CD8-positive, alpha-beta memory T cell (primary cell): ENCODE measurements around the gene NHSL1. TPM values are rescaled to one million over a fixed set of nuclear protein-coding genes. Genes with fewer than 3 reads are reported as not detected.
A peak's percentile ranks its signal among the peaks of the same experiment; 100 is the strongest.

Experiments
- CTCF ChIA-PET: fragments of 350-600 bp; sonication (Branson Sonifier 250); formaldehyde crosslinking; loops from one replicate; lab custom pipeline; 2021; ENCODE audit warnings: antibody characterized with exemption; lab: Charles Lee
- POLR2A ChIA-PET: fragments of 350-600 bp; sonication (Branson Sonifier 250); formaldehyde crosslinking; loops from one replicate; lab custom pipeline; 2021; ENCODE audit warnings: antibody characterized with exemption; lab: Charles Lee
- DNase-seq, 5 donors: peaks; one replicate each; pipeline versions ENCODE4 v3.0.0 to v3.0.0-alpha.2; 2020 to 2022; ENCODE audit warnings: mixed read lengths in 1 of 5
- H3K27ac ChIP-seq: one replicate; pipeline ENCODE4 v1.7.0; 2013; ENCODE audit warnings: low read depth, mild to moderate bottlenecking, low read length, moderate library complexity
- H3K27me3 ChIP-seq: 2 replicates; pipeline ENCODE4 v1.7.0; 2013; ENCODE audit warnings: low read length, mild to moderate bottlenecking; ENCODE audit not compliant: insufficient read depth, poor library complexity, severe bottlenecking
- H3K36me3 ChIP-seq: 2 replicates; pipeline ENCODE4 v1.7.0; 2013; ENCODE audit warnings: mild to moderate bottlenecking, low read length, moderate library complexity; ENCODE audit not compliant: insufficient read depth
- H3K4me1 ChIP-seq: 2 replicates; pipeline ENCODE4 v1.7.0; 2013; ENCODE audit warnings: mild to moderate bottlenecking, low read length, moderate library complexity; ENCODE audit not compliant: insufficient read depth
- H3K4me3 ChIP-seq: 2 replicates; pipeline ENCODE4 v1.7.0; 2013; ENCODE audit warnings: mild to moderate bottlenecking, low read length
- H3K9me3 ChIP-seq: 2 replicates; pipeline ENCODE4 v1.7.0; 2013; ENCODE audit warnings: mild to moderate bottlenecking, low read length
- H3K27ac Mint-ChIP-seq, 8 donors: one replicate each; pipeline ENCODE4 v1.8.0; 2020 to 2021; ENCODE audit warnings: mixed read lengths in 8 of 8, mild to moderate bottlenecking in 6 of 8, inconsistent platforms in 3 of 8, moderate library complexity in 3 of 8
- H3K27me3 Mint-ChIP-seq, 2 donors: one replicate each; pipeline ENCODE4 v1.8.0; 2020 to 2021; ENCODE audit warnings: mixed read lengths in 2 of 2, mild to moderate bottlenecking in 1 of 2, moderate library complexity in 1 of 2
- H3K36me3 Mint-ChIP-seq, 3 donors: one replicate each; pipeline ENCODE4 v1.8.0; 2020 to 2021; ENCODE audit warnings: mixed read lengths in 3 of 3, inconsistent platforms in 1 of 3, mild to moderate bottlenecking in 1 of 3
- H3K4me1 Mint-ChIP-seq, 3 donors: one replicate each; pipeline ENCODE4 v1.8.0; 2020 to 2021; ENCODE audit warnings: mixed read lengths in 3 of 3, inconsistent platforms in 1 of 3, mild to moderate bottlenecking in 1 of 3
- H3K4me3 Mint-ChIP-seq, 7 donors: one replicate each; pipeline ENCODE4 v1.8.0; 2020 to 2021; ENCODE audit warnings: mixed read lengths in 7 of 7, mild to moderate bottlenecking in 6 of 7, moderate library complexity in 4 of 7, inconsistent platforms in 2 of 7
- H3K9me3 Mint-ChIP-seq, 5 donors: one replicate each; pipeline ENCODE4 v1.8.0; 2020 to 2022; ENCODE audit warnings: mixed read lengths in 5 of 5, mild to moderate bottlenecking in 3 of 5, moderate library complexity in 2 of 5, inconsistent platforms in 1 of 5
- polyA plus RNA-seq: library from polyadenylated mRNA; unstranded; fragments of 300-500 nt; fragmentation: Illumina TruSeq; gene quantifications from one replicate; pipeline ENCODE4 v1.2.3, GENCODE V29; 2021
- total RNA-seq, 2 experiments: library from RNA; stranded (reverse); gene quantifications; one replicate each; pipeline ENCODE4 v1.2.3, GENCODE V29; 2021

The NHSL1 gene
- total and polyA plus RNA-seq, 3 experiments from 2014 or later: 0.71 to 0.72 TPM; not detected in 1

DNA sequence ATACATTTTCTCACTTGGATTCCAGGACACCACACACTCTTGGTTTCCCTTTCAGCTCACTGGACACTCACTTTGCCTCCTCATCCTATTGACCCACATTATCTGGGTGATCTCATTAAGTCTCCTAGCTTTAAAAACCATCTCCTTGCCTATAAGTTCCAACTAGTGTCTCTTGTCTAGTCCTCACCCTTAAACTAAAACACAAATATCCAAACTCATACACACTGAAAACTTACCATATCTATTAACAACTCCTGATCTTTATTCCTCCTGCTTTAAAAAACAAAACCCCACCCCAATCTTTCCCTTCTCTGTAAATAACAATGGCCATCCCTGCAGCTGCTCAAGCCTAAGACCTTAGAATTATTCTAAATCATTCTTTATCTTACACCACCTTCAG lies 125.1 kb downstream of the NHSL1 start:
- H3K9me3 ChIP-seq: no peaks in the 10 kb centered on the region
- no peaks in the 10 kb centered on the region for H3K36me3 Mint-ChIP-seq
- H3K27me3 ChIP-seq: no peaks in the 10 kb centered on the region
- H3K4me3 Mint-ChIP-seq: no peak overlapping the region
- H3K4me3 ChIP-seq: no peak overlapping the region
- DNase-seq: no peak
- no peak overlapping the region for H3K27ac Mint-ChIP-seq
- no peak overlapping the region for H3K27ac ChIP-seq
- peaks cover 7% of the 10 kb centered on the region in 2 donors for H3K27me3 Mint-ChIP-seq
- ChIA-PET CTCF (no interaction called here), POLR2A (no interaction called here)
- H3K4me1 ChIP-seq: no peaks in the 10 kb centered on the region
- H3K4me1 Mint-ChIP-seq: no peaks in the 10 kb centered on the region
- no peaks in the 10 kb centered on the region for H3K36me3 ChIP-seq
- H3K9me3 Mint-ChIP-seq: no peaks in the 10 kb centered on the region

DNA sequence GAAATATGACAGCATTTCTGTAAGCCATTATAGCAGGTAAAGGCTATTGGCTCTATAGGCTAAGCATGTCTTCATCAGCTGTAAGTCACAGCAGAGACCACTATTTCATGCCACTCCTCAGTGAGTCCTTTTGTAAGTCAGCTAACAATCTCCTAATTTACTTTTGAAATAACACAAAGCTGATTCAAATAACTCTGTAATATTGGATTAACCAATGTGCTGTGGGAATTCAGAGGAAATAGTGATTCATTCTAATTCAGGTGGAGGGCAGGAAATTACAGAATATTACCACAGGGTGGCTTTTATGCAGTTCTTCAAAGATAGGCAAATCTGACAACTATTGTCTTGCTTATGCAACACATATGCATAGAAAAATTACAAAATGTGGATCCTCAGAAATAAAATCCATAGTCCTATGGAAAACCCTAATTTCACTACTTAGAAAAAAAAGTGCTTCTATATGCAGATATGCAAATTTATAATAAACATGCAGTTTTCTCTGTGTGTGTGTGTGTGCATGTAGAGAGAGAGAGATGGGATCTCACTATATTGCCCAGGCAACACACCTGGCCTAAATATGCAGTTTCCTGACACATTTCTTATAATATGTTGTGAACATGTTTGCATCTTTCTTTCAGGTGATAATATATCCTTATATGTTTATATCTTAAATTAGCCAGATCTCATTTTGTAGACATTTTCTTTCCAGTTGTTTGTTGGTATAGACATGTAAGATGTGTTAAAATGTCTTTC lies 126.4 kb downstream of the NHSL1 start:
- POLR2A ChIA-PET: no interaction called here
- CTCF ChIA-PET: no interaction called here

More for the DNA sequence above, 126.4 kb downstream of the NHSL1 start:
- no peaks in the 10 kb centered on the region for H3K4me1 Mint-ChIP-seq
- Histone ChIP-seq H3K27ac (no peak overlapping the region), H3K4me1 (no peaks in the 10 kb centered on the region), H3K4me3 (no peak overlapping the region), H3K36me3 (no peaks in the 10 kb centered on the region), H3K27me3 (no peaks in the 10 kb centered on the region), H3K9me3 (no peaks in the 10 kb centered on the region)
- H3K36me3 Mint-ChIP-seq: no peaks in the 10 kb centered on the region
- H3K4me3 Mint-ChIP-seq: no peak overlapping the region
- peaks cover 0 to 4% (median 0%) of the 10 kb centered on the region in 5 donors for H3K9me3 Mint-ChIP-seq
- H3K27ac Mint-ChIP-seq: no peak overlapping the region
- H3K27me3 Mint-ChIP-seq: peaks cover 8% of the 10 kb centered on the region in 2 donors
- DNase-seq: peak in 1 of 5 donors; percentile 3

Other genes starting within 250 kb of the NHSL1 start
- not detected for gene SMIM28, start 121.6 kb downstream of the NHSL1 start, total RNA-seq
- gene SMIM28, start 121.6 kb downstream of the NHSL1 start, polyA plus RNA-seq: not detected
- 10 to 100 TPM; 27.2 to 27.5 TPM for gene HEBP2, start 95.3 kb downstream of the NHSL1 start, total RNA-seq
- 42.0 TPM for gene HEBP2, start 95.3 kb downstream of the NHSL1 start, polyA plus RNA-seq